Measurements from ENCODE around the gene FABP1.

DNA sequence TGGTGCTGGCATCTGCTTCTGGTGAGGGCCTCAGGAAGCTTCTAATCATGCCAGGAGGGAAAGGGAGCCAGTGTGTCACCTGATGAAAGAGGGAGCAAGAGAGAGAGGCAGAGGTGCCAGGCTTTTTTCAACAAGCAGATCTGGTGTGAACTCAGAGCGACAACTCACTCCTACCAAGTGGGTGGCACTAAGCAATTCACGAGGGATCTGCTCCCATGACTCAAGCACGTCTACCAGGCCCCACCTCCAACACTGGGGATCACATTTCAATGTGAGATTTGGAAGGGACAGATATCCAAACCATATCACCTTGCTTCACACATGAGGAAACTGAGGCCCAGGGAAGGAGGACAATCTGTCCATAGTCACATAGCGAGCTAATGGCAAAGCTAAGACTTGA is 19.1 kb downstream of the FABP1 start:
- TF ChIP-seq, protein P1, sequence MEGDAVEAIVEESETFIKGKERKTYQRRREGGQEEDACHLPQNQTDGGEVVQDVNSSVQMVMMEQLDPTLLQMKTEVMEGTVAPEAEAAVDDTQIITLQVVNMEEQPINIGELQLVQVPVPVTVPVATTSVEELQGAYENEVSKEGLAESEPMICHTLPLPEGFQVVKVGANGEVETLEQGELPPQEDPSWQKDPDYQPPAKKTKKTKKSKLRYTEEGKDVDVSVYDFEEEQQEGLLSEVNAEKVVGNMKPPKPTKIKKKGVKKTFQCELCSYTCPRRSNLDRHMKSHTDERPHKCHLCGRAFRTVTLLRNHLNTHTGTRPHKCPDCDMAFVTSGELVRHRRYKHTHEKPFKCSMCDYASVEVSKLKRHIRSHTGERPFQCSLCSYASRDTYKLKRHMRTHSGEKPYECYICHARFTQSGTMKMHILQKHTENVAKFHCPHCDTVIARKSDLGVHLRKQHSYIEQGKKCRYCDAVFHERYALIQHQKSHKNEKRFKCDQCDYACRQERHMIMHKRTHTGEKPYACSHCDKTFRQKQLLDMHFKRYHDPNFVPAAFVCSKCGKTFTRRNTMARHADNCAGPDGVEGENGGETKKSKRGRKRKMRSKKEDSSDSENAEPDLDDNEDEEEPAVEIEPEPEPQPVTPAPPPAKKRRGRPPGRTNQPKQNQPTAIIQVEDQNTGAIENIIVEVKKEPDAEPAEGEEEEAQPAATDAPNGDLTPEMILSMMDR (IDR thresholded peaks at IDR 0.05 in 2 of 3, conservative IDR thresholded peaks at IDR 0.05 in 1 of 3; ENCODE audit: insufficient read depth in 2 of 3, low read depth in 1 of 3, low read length in 3 of 3) = no peak
- no peak for TF ChIP-seq SMARCB1 (IDR thresholded peaks at IDR 0.05; ENCODE audit: insufficient read length, low read depth)
- TF ChIP-seq KDM1A (IDR thresholded peaks at IDR 0.05) = no peak
- no peak for TF ChIP-seq CBX8 (IDR thresholded peaks at IDR 0.05; ENCODE audit: borderline replicate concordance, extremely low read depth, low read depth, low read length, poor library complexity, severe bottlenecking)
- TF ChIP-seq ZBTB7A (IDR thresholded peaks at IDR 0.05; ENCODE audit: borderline replicate concordance, control insufficient read depth, low read depth, low read length) = no peak
- TF ChIP-seq EZH2 (IDR thresholded peaks at IDR 0.05; ENCODE audit: borderline replicate concordance, low read depth, low read length) = no peak
- TF ChIP-seq SNRNP70 (optimal IDR thresholded peaks at IDR 0.05; ENCODE audit: low read depth, low read length) = no peak
- TF ChIP-seq, protein P2, sequence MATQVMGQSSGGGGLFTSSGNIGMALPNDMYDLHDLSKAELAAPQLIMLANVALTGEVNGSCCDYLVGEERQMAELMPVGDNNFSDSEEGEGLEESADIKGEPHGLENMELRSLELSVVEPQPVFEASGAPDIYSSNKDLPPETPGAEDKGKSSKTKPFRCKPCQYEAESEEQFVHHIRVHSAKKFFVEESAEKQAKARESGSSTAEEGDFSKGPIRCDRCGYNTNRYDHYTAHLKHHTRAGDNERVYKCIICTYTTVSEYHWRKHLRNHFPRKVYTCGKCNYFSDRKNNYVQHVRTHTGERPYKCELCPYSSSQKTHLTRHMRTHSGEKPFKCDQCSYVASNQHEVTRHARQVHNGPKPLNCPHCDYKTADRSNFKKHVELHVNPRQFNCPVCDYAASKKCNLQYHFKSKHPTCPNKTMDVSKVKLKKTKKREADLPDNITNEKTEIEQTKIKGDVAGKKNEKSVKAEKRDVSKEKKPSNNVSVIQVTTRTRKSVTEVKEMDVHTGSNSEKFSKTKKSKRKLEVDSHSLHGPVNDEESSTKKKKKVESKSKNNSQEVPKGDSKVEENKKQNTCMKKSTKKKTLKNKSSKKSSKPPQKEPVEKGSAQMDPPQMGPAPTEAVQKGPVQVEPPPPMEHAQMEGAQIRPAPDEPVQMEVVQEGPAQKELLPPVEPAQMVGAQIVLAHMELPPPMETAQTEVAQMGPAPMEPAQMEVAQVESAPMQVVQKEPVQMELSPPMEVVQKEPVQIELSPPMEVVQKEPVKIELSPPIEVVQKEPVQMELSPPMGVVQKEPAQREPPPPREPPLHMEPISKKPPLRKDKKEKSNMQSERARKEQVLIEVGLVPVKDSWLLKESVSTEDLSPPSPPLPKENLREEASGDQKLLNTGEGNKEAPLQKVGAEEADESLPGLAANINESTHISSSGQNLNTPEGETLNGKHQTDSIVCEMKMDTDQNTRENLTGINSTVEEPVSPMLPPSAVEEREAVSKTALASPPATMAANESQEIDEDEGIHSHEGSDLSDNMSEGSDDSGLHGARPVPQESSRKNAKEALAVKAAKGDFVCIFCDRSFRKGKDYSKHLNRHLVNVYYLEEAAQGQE (IDR thresholded peaks at IDR 0.05; ENCODE audit: borderline replicate concordance) = no peak
- TF ChIP-seq, protein P2 (CRISPR knock-in tag; IDR thresholded peaks at IDR 0.05; ENCODE audit: low read depth) = no peak
- no peak for TF ChIP-seq TEAD4 (IDR thresholded peaks at IDR 0.05; ENCODE audit: low read length)
- no peak for TF ChIP-seq TEAD4 (CRISPR knock-in tag; IDR thresholded peaks at IDR 0.05; ENCODE audit: borderline replicate concordance)
- TF ChIP-seq PURB (CRISPR knock-in tag; IDR thresholded peaks at IDR 0.05; ENCODE audit: low read depth) = no peak
- TF ChIP-seq KLF13 (tag; IDR thresholded peaks at IDR 0.05; ENCODE audit: borderline replicate concordance, low read depth) = no peak
- no peak for TF ChIP-seq ZNF121 (CRISPR knock-in tag; conservative IDR thresholded peaks at IDR 0.05)

All from K562 (cell line).